DMS 273 (cell line): ENCODE measurements around the gene PFN1.
A peak's percentile ranks its signal among the peaks of the same experiment; 100 is the strongest.
"Not testable (repeated sequence)": the region's sequence is repeated elsewhere in the genome, so short reads cannot be mapped to it uniquely, and the experiment has no call there.

ENCODE experiments used
- DNase-seq: peaks from one replicate; lab custom pipeline; 2025; ENCODE audit not compliant: unreplicated experiment; lab: John Stamatoyannopoulos, UW

The PFN1 gene

GRCh38 chr17:4926577-4927335, 21.6 kb downstream of the PFN1 start:
- DNase-seq, result not testable (repeated sequence)

- no peak for DNase-seq
Measured at GRCh38 chr17:4921320-4921719, 27.0 kb downstream of the PFN1 start.

GRCh38 chr17:4920351-4921048, 27.8 kb downstream of the PFN1 start:
- no peak for DNase-seq

GRCh38 chr17:4919511-4920047, 28.8 kb downstream of the PFN1 start:
- no peak for DNase-seq

GRCh38 chr17:4914551-4914950, 33.8 kb downstream of the PFN1 start:
- DNase-seq, result not testable (repeated sequence)

- peak; percentile 45 for DNase-seq
Measured at GRCh38 chr17:4913994-4914393, 34.3 kb downstream of the PFN1 start.

- peak; percentile 91 for DNase-seq
Measured at GRCh38 chr17:4908711-4909496, 39.4 kb downstream of the PFN1 start.

GRCh38 chr17:4908301-4908700, 40.0 kb downstream of the PFN1 start:
- DNase-seq, result no peak

- DNase-seq, result not testable (repeated sequence)
Measured at GRCh38 chr17:4906642-4907041, 41.7 kb downstream of the PFN1 start.

- DNase-seq, result peak; percentile 83
Measured at GRCh38 chr17:4903051-4903818, 45.1 kb downstream of the PFN1 start, which contains the start of gene CHRNE. TSS of gene CHRNE (minus strand) at chr17:4903098. CDS start at chr17:4903063, 35 bp downstream.

- DNase-seq, result no peak
Measured at GRCh38 chr17:4902540-4902939, 45.8 kb downstream of the PFN1 start.

GRCh38 chr17:4901648-4902344, 46.5 kb downstream of the PFN1 start:
- DNase-seq, result no peak

GRCh38 chr17:4901108-4901647, 47.2 kb downstream of the PFN1 start:
- no peak for DNase-seq

GRCh38 chr17:4900231-4901107, 47.9 kb downstream of the PFN1 start:
- DNase-seq, result no peak

GRCh38 chr17:4899341-4900230, 48.7 kb downstream of the PFN1 start, which contains the start of gene C17orf107:
TSS of gene C17orf107 (plus strand) at chr17:4899536. CDS start at chr17:4899763, 227 bp downstream.
- DNase-seq, result no peak

- no peak for DNase-seq
Measured at GRCh38 chr17:4898927-4899326, 49.4 kb downstream of the PFN1 start.

- no peak for DNase-seq
Measured at GRCh38 chr17:4898351-4898750, 50.0 kb downstream of the PFN1 start.

- DNase-seq, result no peak
Measured at GRCh38 chr17:4897785-4898184, 50.5 kb downstream of the PFN1 start.
